Left hindlimb (tissue), 1 donor: Measurements from ENCODE around the gene PRKAR1B.

Experiments
- DNase-seq: peaks from one replicate; pipeline ENCODE4 v3.0.0-alpha.2; 2018

Gene PRKAR1B

DNA sequence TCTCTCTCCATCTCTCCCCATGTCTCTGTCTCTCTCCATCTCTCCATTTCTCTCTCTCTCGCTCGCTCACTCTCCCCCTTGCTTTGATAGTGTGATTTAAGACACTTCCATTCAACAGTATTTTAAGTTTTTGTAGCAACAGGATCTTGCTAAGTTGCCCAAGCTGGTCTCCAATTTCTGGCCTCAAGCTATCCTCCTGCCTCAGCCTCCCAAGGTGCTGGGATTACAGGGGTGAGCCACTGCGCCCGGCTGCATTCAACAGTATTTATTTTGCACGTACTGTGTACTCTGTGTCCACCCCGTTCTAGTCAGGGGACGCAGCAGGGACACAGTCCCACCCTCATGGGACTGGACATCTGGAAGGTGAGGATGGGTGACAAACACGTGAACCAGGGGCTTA is 193.0 kb downstream of the PRKAR1B start:
- no peak for DNase-seq

DNA sequence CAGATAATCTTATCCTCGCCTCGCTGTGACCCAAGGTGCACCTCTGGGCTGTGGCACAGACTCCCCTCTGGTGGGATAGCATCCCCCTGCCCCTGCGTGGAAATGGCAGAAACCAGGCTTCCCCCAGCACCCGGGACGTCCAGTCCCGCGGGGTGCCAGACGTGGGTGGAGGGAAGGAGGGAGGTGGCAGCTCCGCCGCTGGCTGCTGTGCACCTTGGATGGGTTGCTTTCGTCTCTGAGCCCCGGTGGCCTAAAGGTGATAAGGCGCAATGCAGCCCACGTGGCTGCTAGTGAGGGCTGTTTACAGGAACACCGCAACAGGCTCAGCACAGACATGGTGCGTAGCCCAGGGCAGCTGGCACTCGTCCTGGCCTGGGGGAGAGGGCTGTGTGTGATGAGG is 193.8 kb downstream of the PRKAR1B start:
- DNase-seq, result no peak

GRCh38 chr7:532379-533143 is 194.5 kb downstream of the PRKAR1B start:
- DNase-seq, result no peak

DNA sequence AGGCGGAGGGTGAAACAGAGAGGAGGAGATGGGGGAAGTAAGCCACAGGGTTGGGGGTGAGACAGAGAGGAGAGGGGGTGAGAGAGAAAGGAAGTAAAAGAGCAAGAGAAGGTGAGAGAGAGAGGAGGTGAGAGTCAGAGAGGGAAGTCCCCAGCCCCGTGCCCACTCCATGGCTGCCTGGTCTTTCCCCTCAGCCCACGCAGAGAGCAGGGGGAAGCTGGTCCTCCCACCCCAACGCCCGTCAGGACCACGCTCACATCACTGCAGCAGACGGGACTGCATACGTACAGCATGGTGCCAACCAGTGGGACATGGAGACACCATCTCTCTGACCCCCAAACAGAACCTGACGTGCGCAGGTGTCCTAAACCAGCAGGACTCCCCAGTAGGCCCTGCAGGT is 195.3 kb downstream of the PRKAR1B start:
- no peak for DNase-seq

DNA sequence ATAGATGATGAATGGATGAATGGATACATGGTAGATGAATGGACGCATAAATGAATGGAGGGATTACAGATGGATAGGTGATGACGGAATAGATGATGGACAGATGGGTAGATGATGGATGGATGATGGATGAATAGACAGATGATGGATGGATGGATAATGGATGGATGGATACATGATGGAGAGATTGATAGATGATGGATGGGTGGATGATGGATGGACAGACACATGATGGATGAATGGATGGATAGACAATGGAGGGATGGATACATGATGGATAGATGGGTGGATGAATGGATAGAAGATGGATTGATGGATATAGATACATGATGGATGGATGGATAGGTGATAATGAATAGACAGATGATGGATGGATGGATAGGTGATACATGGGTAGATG is 198.6 kb downstream of the PRKAR1B start:
- no peak for DNase-seq

DNA sequence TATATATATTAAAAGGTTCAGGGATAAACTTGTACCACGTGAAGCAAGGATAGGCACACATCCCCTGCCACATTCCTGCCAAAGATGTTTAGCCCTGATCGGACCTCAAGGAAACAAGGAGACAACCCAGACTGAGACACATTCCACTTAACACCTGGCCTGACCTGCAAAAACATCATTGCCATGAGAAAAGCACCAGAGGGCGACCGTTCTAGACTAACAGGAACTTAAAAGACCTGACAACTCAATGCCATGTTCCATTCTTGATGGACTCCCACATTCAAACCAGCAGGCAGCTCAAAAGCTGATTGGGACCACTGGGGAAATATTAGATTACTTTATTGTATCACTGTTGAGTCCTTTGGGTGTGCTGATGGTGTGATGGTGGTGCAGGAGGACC is 199.4 kb downstream of the PRKAR1B start:
- no peak for DNase-seq

GRCh38 chr7:526460-527034 is 200.5 kb downstream of the PRKAR1B start:
- DNase-seq, result no peak

DNA sequence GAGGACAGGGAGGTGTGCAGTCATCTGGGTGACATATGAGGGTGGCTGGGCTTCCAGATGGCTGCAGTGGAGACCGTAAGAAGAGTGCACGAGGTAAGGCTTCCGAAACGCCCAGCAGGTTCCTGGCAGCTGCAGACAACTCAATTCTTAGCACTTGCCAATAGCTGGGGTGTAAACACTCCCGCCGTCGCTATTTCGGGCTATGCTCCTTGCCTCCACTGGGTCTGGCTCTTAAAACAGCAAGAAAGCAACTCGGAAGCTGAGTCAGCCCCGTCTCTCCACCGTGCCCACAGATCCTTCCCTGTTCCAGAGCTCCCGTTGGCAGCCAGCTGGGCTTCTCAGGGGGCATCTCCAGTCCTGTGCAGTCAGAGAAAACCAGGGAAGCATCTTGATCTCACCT is 201.3 kb downstream of the PRKAR1B start:
- no peak for DNase-seq

DNA sequence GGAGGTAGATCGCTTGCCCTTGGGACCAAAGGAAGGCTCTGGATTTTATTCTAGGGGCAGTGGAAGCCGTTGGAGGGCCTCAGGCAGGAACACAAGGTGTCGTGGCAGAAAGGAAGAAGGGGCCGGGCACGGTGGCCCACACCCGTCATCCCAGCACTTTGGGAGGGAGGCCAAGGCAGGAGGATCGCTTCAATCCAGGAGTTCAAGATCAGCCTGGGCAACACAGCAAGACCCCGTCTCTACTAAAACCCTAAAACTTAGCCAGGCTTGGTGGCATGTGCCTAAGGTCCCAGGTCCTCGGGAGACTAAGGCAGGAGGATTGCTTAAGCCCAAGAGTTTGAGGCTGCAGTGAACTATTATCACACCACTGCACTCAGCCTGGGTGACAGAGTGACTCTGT is 202.3 kb downstream of the PRKAR1B start:
- no peak for DNase-seq

- DNase-seq, result no peak
These were observed 203.4 kb downstream of the PRKAR1B start for GRCh38 chr7:523347-524336.

DNA sequence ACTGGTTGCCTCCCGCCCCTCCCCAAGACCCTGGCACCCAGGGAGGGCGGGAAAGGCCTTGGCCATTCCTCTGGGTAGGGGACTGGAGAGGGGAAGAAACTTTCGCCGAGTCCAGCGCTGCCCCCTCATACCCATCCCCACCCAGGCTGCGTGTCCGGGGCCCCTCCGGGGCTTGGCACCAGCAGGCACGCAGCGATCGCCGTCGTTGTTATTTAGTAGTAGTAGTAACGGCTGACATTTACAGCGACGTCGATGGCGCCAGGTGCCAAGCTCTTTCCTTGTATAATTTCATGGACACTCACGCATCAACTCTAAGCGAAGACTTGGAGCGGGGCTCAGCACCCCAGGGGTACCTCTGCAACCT is 204.1 kb downstream of the PRKAR1B start:
- DNase-seq, result no peak

DNA sequence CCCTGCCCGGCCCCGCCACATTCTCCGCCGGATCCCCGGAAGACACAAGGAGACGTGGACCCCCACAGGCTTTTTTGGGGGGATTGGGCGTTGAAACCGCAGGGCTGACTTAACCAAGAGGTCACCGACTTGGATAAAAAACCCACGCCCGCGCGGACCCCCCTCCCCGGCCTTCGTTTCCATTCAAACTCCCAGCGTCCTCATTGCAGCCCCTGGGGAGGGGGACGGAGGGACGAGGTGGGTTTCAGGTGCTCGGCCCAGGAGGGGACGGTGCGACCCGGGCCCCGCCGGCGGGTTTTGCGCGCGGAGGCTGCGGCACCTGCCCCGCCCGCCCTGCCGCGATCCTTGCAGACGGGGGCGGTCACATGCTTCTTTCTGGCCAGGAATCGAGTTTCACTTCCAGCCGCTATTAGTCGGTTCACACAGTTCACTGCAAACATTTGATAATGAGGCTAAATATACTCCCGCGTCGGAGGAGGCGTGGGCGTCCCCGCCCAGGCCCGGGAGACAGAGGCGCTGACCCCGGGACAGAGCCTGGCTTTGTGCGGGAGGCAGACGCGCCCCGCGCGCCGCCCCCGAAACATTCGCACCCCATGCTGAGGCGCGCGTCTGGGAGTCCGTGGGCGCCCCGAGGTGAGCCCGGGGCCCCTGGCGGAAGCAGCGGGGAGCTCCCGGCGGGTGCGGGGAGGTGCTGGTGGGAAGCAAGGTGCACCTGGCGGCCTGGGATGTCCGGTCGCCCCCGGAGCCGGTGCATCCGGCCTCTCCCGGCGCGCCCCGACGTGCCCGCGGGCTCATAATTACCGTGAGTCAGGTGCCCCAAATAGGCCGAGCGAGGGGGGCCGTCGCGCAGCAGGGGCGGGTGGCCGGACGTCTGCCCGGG is 204.8 kb downstream of the PRKAR1B start:
- DNase-seq, result no peak

GRCh38 chr7:521221-522070 is 205.6 kb downstream of the PRKAR1B start:
- peak; percentile 71 for DNase-seq

DNA sequence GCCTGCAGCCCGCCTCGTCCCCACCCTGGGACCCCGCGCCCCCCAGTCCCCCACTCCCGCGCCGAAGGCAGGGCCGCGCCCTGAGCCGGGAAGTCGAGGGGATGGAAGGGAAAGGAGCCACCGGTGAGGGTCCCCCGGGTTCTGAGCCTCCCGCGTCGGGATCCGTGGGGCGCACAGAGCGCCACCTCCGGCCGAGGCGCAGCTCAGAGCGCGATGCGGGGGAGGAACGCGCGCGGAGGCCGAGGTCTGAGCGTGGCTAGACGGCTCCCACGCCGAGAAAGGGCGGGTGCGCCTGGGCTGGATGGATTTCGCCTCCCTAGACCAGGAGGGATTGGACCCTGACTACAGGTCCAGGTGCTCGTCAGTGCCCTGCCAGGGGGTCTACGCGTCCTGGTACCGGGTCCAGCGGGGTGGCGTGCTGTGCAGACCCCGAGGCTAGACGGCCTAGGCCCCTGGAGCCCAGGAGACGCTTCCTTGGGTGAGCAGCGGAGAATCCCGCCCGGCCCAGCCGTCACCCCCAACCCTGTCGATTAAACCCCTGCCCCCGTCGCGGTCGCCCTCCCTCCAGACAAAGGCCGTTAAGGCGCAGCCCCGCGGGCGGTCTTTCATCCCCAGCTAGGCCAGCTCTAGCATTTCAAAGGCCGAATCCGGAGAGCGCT is 206.4 kb downstream of the PRKAR1B start:
- no peak for DNase-seq

DNA sequence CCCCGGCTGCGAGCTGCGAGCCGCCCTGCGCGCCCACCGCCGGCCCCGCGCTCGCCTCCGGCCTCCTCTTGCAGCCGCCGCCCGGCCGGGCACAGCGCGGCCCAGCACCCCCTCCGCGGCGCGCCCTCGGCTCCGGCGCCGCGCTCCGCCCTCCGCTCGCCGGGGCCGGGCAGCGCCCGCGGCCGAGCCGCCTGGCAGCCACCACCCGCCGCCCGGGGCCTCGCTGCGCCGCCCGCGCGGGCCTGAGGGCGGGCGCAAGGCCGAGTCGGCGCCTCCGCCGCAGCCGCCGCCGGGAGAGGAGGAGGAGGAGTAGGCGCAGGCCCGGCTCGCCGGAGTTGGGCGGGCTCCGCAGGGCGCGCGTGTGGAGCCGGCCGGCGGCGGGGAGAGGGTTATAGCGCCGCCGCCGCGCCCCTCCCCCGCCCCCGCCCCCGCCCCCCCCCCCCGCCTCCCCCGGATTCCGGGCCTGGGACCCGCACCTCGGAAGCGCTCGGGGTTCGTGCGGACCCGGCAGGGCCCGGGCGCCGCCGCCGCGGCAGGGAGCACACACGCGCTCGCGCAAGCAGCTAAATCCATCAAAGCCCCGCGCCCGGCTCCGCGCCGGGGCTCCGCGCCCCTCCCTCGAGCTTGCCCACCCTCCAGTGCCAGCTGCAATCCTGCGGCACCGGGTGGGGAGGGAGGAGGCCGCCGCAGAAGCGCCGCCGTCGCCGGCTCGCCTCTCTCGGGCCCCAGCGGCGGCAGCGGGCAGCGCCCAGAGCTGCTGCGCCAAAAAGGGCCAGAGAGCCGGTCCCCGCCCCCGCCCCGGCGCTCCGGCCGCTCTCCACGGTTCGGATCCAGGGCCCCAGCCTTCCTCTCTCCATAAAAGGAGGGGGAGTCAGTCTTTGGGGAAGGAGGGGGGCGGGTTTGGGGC is 207.3 kb downstream of the PRKAR1B start, which contains the start of gene PDGFA:
Gene PDGFA, minus strand, starts transcription at position 363 of the 907 bp plus-strand sequence. CDS start 845 bp downstream, outside the sequence.
- peak; percentile 78 for DNase-seq

- peak; percentile 83 for DNase-seq
These were observed 208.2 kb downstream of the PRKAR1B start for GRCh38 chr7:518630-519483.

DNA sequence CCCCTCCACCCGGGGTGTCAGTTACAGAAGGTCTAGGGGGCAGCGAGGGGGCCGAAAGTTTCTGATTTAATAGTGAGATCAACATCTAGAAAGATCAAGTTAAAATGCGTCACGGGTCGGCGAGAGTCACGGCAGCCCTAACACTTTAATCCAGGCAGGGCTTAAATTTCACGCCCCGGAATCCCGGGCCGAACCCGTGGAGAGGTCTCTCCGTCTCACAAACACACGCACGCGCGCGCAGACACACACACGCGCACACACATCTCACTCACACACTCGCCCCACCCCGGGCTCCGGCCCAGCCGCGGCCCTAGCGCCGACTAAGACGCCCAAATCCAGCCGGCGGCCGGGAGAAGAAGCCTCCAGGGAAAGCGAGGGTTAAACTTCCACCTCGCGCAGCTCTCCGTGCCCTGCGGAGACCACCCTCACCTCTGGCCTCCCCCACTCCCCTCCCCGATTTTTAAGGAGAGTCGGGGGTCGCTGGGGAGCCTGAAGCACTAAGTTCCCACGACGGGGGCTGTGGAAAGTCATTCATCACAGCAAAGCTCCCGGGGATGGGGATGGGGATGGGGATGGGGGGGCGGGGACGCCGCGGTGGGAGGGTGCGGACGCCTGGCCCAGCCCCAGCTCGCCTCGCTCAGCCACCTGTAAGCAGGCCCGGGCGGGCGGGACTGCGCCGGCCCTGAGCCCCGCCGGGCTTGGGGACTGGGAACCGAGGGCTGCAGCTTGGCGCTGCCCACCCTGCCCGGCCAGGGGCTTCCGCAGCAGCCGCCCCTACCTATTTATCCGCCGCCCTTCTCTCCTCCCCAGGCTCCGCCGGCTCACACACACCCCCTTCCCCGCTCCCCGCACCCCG is 209.1 kb downstream of the PRKAR1B start:
- DNase-seq, result peak; percentile 79
